HG03342 (cell line): ENCODE data around the gene RSBN1L.

Experiments used
- ATAC-seq: cut with Tn5 transposase; IDR thresholded peaks from one replicate; pipeline ENCODE4 v1.9.1; 2021; ENCODE audit warnings: mild to moderate bottlenecking, moderate library complexity; ENCODE audit not compliant: unreplicated experiment

The RSBN1L gene

DNA sequence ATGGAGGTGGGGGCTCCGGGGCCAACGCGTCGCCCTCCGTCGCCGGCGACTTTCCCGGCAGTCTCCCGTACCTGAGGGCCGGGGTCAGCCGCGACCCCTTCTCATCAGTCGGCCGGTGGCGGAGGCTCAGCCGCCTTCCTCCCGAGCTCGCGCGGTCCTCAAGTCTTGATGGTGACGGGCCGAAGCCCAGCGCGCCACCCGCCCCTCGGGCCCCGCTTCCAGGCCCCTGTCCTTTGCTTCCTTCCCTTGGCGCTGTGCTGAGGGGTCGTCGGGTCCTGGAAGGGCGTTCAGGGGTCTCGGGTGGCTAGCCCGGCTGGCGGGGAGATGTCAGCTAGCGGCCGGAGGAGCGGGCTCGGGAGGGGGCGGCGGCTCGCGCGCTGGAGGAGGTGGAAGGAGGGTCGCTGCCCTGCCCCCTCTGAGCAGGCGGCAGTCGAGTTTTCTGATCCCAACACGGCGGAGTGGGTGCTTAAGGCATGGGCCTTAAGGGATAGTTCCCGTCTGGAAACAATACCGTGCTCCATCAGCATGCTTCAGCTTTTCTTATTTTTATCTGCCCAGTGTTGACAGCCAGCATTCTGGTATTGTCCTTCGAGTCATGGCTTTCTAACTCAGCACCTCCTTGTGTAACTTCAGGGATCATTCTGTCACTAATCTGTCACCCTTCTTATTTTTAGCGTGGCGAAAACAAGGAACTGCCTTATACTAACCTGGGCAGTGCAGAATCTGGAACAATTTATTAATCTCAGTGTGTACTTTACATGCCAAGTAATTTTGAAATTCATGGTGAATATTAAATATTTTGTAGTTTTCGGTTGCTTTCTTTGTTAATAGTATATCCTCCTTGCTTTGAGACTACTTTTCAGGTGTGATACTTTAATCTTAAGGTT is 103.1 kb downstream of the RSBN1L start:
- ATAC-seq = peak; percentile 3

GRCh38 chr7:77800158-77800557 is 103.9 kb downstream of the RSBN1L start:
- ATAC-seq = no peak

- ATAC-seq = no peak
Measured at GRCh38 chr7:77800730-77801129, 104.5 kb downstream of the RSBN1L start.

- ATAC-seq = no peak
Measured at GRCh38 chr7:77802557-77803405, 106.5 kb downstream of the RSBN1L start.

DNA sequence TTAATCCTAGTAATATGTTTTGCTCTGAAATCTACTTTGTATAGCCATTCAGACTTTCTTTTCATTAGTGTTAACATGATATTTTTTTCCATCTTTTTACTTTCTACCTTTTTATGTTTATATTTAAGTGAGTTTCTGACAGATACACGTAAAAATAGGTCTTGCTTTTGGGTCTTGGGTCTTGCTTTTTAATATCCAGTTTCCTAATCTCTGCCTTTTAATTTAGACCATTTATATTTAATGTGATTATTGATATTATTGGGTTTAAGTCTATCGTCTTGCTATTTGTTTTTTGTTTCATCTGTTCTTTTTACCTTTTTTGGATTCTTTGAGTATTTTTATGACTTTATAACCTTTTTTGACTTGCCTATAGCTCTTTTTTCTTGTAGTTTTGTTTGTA is 110.2 kb downstream of the RSBN1L start:
- no peak for ATAC-seq

GRCh38 chr7:77808517-77808916 is 112.3 kb downstream of the RSBN1L start:
- ATAC-seq = no peak

GRCh38 chr7:77811516-77812289 is 115.4 kb downstream of the RSBN1L start:
- ATAC-seq = no peak

- no peak for ATAC-seq
Measured at GRCh38 chr7:77812290-77812685, 116.0 kb downstream of the RSBN1L start.

DNA sequence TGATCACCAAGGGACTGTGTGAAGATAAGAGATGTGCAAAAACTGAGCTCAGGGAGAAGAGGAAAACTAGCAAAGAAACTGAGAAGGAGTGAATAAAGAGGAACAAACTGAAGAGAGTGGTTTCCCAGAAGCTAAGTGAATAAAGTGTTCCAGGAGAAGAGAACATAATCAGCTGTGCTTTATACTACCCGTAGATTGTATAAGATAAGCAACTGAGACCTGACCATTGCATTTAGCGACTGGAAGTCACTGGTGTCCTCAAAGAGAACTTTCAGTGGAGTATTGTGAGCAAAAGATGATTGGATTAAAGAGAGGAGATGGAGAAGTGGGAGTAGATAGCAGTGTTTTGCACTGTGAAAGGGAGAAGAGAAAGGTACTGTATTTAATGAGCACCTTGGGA is 116.9 kb downstream of the RSBN1L start:
- no peak for ATAC-seq

DNA sequence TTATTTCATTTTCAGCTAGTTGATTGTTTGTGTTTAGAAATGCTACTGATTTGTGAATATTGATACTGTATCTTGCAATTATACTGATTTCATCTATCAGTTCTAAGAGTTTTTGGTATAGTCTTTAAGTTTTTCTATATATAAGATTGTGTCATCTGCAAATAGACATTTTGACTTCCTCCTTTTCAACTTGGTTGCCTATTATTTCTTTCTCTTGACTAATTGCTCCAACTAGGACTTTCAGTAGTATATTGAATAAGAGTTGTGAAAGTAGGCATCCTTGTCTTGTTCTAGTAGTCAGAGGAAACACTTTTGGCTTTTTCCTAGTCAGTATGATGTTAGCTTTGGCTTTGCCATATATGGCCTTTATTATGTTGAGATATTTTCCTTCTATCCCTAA is 122.8 kb downstream of the RSBN1L start:
- ATAC-seq = no peak

DNA sequence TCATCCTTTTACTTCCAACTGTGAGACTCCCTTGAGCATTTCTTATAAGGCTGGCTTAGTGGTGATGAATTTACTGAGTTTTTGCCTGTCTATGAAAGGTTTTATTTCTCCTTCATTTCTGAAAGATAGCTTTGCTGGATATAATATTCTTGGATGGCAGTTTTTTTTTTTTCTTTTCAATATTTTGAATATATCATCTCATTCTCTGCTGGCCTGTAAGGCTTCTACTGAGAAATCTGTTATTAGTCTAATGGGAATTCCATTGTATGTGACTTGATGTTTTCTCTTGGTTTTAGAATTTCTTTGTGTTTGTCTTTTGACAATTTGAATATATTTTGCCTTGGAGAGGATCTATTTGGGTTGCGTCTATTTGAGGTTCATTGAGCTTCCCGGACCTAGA is 124.7 kb downstream of the RSBN1L start:
- ATAC-seq = no peak

GRCh38 chr7:77822269-77822668 is 126.0 kb downstream of the RSBN1L start:
- ATAC-seq = no peak

- peak; percentile 39 for ATAC-seq
Measured at GRCh38 chr7:77823787-77824186, 127.5 kb downstream of the RSBN1L start.

DNA sequence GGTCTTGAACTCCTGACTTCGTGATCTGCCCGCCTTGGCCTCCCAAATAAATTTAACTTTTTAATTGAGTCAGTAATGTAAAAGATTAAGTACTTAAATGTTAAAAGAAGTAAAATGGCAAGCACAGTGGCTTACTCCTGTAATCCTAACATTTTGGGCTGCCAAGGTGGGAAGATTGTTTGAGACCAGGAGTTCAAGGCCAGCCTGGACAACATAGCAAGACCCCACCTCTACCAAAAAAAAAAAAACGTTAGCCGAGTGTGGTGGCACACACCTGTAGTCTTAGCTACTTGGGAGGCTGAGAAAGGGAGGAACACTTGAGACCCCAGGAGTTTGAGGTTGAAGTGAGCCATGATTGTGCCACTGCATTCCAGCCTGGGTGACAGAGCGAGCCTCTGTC is 128.4 kb downstream of the RSBN1L start:
- no peak for ATAC-seq

DNA sequence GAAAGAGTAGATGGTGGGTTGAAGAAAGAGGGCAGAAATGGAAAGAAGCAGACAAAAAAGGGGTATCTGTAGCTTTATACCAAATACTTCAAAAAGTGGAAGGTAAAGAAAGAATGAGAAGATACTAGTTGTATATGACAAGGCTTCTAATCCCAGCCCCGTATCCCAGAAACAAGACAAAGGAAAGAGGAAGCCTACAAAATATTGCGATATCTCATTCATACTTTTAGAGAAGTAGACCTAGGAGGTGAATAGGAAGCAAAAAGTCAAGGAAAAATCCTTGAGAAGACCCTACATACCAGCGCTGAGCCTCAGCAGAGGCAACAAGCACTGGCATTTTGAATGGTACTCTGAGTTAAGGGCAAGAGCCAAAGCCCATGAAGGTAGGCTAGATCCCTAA is 128.9 kb downstream of the RSBN1L start:
- no peak for ATAC-seq

DNA sequence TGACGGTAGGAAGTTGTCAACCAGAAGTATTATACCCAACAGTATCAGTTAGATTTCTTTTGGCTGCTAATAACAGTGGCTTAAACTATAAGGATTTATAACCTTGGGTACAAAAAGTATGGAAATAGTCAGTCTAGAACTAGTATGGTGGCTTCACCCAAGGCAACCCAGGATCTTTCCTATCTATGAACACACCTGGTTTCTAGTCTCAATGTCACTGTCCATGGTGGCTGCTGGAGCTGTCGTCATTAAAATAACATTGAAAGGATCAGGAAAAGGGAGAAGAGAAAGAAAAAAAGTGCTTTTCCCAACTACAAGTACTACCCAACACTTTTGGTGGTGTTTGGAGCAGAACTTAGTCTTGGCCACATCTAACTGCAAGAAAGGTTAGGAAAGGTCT is 130.0 kb downstream of the RSBN1L start:
- ATAC-seq = no peak

DNA sequence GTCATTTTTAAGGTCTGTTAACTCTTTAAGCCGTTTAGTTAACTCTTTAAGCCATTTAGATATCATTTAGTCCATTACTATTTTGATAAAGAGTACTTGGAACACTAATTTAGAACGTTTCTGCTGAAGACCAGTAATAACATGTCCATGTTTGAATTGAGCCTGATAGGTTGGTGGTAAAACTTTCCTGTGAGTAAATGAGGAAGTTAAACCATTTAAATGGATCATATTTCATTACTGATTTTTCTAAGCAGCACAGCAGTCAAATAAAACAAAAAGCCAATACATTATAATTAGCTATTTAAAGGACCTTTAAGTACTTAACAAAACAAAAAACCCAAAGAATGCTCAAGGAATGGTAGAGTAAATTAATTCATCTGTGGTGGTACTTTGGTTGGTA is 131.7 kb downstream of the RSBN1L start:
- ATAC-seq = no peak

DNA sequence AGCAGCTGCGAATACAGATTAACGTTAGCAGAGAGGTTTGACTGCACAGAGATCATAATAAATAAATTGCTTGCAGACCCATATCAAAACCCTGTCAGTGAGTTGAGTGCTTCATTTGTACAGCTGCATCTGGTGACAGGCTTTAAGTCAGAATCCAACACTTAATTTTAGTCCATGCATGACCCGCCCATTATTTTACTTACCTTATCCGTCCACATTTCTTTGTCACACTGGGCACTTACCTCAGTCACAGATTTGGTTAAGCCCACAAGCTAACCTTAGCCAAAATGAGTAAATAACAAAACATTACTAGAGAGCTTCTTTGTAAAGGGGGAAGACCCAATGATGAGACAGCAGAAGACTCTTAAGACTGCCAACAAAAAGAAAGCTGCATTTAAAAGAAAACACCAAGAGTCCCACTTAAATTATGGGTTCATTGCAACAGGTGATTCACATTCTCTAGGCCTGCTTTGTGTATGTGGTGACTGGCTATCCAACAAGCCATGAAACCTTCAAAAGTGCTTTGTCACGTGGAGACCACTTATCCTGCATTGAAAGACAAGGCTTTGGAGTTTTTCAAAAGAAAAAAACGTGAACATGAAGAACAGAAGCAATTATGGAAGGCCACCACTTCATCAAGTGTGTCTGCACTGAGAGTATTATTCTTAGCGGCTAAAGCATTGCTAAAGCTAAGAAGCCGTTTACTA is 134.5 kb downstream of the RSBN1L start:
- ATAC-seq = no peak

- no peak for ATAC-seq
Measured at GRCh38 chr7:77831481-77831880, 135.2 kb downstream of the RSBN1L start.

DNA sequence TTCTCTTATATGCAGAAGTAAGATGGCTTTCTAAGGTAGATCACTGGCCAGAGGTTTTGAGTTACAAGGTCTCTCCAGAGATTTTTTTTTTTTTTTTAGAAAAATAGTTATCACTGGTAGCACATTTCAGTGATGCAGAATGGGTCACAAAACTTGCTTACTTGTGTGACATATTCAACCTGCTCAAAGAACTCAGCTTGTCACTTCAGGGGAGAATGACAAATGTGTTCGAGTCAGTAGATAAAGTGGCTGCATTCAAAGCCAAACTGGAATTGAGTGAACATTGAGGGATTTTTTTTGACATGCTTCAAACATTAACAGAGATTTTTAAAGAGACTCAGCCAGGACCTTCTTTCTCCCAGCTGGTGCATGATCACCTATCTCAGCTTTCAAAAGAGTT is 135.7 kb downstream of the RSBN1L start:
- no peak for ATAC-seq
